DMS 273 treated with DMSO at 0.1 percent for 48 hours (cell line): Measurements from ENCODE around the gene KLHL29.

Source experiments
- DNase-seq: peaks from one replicate; lab custom pipeline; 2025; lab: John Stamatoyannopoulos, UW

Gene KLHL29

GRCh38 chr2:23682481-23682880 is 297.5 kb downstream of the KLHL29 start:
- no peak for DNase-seq

GRCh38 chr2:23683001-23683400 is 298.0 kb downstream of the KLHL29 start:
- DNase-seq, result no peak

DNA sequence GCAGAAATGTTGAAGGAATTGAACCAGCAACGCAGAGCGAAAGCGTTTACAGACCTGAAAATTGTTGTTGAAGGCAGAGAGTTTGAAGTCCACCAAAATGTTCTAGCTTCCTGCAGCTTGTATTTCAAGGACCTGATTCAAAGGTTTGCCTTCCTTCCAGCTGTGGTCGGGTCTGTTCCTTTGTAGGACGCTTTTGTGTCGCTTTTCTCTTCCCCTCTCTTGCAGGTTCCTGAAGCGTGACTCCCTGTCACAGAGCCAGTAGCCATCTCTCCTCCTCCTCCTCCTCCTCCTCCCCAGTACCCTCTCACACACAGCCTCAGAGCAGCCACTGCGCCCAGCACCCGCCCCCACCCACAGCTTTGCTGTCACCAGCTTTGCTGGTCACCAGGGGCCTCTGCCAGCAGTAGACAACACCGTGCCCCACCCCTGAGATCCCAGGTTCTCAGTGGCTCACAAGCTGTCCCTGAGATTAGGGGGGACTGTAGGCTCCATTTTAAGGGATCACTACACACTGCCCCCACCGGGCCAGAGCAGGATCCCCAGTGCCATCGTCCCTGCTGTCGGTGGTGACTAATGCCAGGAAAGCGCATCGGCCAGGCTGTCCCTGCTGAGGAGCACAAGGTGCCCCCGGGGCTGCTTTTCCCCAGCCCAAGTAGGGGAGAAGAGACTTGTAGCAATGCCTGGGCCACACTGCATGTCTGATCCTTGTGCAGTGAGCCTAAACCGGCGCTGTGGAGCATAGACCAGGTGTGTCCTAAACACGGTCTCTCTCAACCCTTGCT is 299.6 kb downstream of the KLHL29 start:
- no peak for DNase-seq

DNA sequence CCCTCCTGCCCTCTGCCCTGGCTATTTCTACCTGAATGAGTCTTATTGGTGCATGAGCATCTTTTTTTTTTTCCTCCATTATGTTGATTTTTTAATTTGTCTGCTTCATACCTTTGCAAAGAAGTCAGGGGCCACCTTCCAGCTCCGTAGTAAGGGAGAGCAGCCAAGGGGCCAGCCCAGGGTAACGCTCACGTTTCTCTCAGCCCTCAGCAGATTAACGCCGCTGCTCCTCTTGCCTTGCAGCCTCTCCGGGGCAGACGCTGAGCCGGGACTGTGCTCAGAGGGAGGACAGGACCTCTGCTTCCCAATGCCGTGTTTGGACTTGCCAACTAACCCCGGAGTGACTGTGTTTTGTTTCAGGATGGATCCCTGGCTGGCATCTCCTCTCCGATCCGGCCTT is 300.2 kb downstream of the KLHL29 start:
- DNase-seq, result no peak

DNA sequence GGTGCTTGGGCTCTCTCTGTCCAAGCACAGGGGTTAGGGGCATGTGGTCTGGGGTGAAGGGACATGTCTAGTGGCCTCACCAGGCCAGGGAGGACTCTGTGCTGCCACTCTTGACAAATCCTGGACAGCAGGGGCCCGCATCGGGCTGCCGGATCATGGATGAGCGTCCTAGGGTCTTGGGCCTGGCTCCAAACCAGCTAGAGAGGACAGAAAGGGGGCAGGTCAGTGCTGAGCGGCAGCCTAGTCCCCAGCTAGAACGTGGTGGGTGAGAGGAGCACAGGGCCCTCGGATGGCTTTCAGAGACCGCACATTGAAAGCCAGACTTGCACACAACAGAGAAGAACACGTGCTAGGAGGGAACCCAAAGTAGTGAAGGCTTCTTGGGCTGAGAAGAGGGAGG is 300.7 kb downstream of the KLHL29 start:
- no peak for DNase-seq

- no peak for DNase-seq
Observed at GRCh38 chr2:23686405-23687029, 301.5 kb downstream of the KLHL29 start.

DNA sequence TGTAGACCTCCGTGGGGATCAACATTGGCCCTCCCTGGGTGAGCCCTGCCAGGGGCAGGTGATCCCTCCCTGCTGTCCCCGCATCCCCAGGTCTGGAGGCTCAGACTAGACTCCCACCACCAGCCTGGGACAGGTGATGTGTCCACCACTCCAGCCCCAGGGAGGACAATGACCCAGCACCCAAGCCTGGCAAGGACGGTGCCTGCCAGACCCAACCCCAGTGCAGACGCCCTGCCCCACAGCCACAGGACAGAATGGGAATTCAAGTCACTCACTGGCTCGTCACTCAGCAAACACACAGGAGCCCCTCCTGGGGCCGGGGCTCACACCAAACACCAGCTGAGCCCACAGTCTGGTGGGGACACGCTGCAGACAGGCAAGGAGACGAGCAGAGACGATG is 302.2 kb downstream of the KLHL29 start:
- no peak for DNase-seq

DNA sequence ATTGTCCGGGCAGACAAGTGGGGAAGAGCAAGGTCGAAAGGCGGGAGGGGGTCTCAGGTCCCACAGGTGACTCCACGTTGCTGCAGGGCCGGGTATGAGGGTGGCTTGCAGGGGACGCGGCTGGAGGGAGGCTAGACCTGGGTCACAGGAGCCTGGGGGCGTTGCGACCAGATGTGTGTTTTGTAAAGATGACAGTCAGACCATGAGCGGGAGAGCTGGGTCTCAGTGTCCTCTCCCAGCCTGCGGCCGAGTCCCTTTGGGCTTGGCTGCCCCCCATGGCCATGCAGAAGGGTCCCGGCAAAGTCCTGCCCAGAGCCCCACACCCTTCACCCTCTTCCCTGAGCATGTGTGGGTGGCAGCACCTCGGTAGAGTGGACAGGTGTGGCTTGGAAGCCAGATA is 302.7 kb downstream of the KLHL29 start:
- no peak for DNase-seq

DNA sequence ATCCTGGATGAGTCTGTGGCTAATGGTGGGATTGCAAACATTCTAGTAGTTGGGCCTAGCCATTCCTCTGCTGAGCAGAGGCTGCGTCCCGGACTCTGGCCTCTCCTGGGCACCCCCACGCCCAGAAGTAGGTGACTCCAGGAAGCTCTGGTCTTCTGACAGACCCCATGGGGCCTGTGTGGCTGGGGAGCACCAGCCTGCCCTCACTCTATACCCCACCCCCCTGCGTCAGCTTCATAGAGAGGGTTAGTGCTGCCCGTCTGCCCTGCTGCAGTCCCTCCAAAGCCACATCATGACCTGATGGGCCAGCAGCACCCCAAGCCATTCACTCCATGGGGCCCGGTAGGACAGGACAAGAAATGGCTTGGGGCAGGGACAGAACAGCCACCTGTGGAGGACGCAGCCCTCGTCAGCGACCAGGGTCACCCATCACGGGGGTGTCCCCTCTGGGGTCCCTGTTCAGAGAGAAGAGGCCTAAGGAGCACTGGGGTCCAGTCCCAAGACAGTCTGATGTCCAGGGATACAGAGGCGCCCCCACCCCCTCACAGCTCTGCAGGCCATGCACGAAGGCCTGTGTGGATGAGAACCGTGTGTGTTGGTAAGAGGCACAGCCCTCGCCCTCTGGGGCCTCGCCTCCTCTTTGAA is 303.6 kb downstream of the KLHL29 start:
- no peak for DNase-seq

DNA sequence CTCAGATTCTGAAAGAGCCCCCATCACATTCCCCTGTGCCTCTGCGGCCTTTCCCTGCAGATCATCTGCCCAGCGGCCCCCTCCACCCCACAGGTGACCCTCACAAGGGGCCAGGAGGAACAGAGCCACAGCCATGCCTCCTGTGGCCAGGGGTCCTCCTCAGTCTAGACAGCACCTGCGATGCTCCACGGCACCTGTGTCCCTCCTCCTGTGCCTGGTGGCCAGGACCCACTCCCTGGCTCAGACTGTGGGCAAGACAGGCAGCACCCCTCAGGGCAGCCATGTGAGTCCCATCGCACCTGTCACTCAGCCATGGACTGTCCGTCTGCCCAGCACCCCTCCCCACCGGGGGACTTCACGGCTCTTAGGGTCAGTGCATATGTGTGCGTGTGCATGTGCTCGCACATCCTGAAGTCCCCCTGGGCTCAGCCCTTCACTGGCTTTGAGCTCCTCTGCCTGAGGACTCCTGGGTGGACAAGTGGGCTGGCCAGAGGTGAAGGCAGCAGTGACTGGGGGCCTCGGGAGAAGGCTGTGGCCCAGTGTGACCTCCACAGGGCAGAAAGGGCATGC is 304.2 kb downstream of the KLHL29 start:
- DNase-seq, result no peak

DNA sequence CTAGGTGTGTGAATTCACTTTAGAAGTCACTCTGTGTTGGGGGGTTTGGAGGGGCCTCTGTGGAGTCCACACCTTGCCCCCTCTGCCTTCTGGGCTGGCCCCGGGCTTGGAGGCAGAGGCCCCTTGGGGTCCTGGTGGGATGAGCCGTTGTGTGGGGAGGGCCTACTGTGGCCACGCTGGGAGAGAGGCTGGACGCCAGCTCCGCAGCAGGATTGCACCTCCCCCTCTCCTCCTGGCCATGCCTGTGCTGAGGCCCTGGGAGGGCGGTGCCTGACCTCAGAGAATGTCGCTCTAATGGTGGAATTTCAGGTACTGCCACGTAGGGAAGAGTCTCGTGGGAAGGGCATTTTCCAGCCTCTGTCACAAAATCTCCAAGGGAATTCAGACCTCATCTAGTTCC is 304.9 kb downstream of the KLHL29 start:
- DNase-seq, result no peak

DNA sequence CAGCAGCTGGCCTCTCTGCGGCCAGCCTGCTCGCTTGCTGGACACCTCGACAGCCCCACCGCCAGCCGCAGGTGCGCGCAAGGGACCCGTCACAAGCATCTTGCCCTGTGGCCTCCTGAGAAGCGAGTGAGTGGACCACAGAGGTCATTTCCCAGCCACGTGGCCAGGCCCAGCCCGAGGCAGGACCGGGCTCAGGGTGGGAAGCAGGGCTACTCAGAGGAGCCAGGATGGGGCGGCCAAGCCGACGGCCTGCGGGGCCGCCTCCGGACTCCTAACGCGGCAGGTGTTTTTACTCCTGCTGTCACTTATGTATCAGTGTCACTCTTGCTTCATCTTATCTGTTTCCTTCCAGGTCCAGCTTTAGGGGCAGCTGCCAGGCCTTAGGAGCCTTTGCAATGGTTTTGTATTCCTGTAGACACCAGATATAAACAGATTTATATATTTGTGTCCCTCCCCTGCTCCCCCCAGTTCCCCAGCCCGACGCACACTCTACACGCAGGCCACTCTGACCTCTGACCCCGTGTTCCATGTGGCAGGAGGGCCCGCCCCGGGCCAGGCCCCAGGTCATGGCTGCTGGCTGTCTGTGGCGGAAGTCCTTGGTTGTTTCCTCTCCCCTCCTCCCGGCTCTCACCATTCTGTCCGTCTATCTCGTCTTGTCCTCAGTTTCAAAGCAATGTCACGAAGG is 305.6 kb downstream of the KLHL29 start:
- DNase-seq, result no peak

DNA sequence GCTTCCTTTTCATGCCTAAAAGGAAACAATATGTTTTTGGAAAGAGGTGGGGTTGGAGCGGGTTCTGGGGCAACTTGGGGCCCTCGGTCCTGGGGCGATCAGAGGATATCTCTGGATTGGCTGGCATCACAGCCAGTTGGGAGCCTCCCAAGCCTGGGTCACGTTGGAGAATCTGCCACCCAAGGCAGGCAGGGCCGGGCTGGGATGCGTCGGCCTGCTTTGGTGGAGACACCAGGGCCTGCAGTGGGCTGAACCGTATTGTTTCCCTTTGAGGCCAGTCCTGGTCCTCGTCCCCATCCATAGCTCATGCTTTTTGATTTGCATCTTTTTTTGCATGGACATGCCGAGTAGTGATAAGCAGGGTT is 306.1 kb downstream of the KLHL29 start:
- no peak for DNase-seq

GRCh38 chr2:23691565-23691964 is 306.6 kb downstream of the KLHL29 start:
- no peak for DNase-seq

- DNase-seq, result no peak
Observed at GRCh38 chr2:23692263-23692662, 307.3 kb downstream of the KLHL29 start.

DNA sequence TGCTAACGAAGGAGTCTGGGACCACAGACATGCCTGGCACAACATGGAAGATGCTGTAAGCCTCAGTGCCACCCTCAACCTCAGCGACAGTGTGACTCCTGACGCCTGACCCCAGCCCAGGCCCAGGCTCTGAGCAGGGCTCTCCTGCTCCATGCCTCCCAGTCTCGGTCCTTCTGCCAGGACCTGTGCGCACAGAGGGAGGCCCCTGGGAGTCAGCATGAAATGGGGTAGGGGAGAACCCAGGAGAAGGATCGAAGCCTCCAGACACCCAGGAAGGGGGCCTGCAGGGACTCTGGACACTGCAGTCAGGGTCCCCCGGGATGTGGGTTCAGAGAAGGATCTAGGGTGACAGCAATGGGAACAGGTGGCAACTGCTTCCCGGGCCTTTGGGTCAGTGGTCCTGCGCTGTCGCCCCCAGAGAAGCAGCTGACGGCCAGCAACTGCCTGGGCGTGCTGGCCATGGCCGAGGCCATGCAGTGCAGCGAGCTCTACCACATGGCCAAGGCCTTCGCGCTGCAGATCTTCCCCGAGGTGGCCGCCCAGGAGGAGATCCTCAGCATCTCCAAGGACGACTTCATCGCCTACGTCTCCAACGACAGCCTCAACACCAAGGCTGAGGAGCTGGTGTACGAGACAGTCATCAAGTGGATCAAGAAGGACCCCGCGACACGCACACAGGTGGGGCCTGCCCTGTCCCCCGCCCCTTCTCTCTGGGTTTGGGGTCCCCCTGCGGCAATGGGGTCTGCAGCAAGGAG is 308.0 kb downstream of the KLHL29 start:
- DNase-seq, result no peak

- DNase-seq, result no peak
Observed at GRCh38 chr2:23693606-23693951, 308.6 kb downstream of the KLHL29 start.

DNA sequence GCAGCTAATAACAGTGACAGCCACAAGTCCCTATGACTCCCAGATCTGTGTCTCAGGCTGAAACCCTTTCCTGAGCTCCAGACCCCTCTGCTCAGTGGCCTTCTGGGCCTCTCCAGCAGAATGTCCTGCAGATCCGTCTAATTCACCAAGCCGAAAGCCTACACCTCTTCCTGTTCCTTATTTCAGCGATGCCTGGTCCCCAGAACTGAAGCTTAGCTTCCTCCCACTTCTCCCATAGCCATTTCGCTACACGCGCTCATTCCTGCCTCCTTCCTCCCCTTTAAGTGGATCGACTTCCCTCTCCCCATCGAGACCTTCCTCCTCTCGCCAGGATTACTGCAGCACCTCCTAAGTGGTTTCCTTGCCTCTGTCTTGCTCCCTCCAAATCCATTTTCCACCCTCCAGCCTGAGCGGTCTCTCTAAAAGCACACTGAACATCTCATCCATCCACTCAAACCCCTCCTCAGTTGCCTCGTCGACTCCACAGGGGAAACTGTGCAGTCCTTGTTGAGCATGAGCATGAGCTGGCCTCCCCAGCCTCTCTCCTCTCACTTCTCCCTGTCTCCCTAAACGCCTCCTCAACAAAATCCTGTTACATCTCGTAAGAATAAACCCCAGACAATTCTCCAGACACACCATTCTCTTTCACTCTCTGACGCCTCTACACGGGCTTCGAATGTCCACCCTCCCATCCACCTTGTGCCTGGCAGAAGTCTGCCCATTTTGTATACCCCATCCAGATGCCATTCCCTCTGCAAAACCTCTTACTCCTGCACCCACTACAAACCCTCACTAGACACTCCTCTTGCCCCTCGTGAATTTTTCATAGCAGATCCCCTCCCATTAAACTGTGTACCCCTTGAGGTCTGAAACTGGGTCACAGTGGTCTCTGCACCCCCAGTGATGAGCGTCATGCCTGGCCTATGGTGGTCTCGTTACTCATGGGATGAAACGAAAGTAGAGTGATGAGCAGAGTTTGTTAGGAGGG is 309.4 kb downstream of the KLHL29 start:
- DNase-seq, result no peak

DNA sequence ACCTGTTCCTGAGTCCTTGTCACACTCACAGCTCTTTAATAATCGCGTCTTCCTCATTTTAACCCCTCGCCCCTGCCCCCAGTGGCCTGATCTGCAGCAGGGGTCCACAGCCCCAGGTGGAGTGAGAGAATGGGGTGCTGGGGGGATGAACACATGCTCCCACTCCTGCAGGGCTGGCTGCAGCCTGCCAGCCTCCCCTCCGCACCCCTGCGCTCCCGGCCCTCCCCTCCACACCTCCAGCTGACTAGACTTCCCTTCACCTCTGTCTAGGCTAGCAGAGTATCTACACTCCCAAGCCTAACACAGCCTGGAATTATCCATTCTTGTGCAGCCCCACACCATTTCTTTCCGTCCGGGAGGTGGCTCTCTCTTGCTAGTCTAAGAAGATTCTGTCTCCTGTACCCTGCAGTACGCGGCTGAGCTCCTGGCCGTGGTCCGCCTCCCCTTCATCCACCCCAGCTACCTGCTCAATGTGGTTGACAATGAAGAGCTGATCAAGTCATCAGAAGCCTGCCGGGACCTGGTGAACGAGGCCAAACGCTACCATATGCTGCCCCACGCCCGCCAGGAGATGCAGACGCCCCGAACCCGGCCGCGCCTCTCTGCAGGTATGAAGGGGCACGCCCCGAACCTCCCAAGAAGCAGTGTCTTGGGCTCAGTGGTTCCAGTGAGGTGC is 310.4 kb downstream of the KLHL29 start:
- DNase-seq, result no peak
